CD4-positive, alpha-beta T cell treated with Interleukin-4 for 1 hour (primary cell): Measurements from ENCODE around the gene GNPDA1.

Experiments used
- DNase-seq, 2 donors: peaks; one replicate each; pipeline ENCODE4 v3.0.0-alpha.2; 2020 to 2022

GNPDA1 gene

DNA sequence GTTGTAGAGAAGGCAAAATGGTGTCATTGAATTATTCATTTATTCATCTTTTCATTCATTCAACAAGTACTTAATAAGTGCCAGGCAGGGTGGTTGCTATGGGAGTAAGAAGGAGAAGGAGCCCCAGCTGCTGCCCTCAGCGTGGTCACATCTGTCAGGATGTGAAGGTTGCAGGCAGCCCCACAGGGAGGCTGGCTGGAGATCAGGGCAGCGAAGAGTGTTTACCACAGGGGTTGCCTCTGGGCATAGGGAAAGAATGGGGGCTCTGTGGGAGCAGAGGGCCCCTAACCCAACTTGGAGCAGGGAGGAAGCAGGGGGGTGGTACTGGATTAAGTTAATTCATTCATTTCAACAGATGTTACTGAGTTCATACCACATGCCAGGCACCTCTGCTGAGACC is 60.8 kb downstream of the GNPDA1 start:
- no peak for DNase-seq

DNA sequence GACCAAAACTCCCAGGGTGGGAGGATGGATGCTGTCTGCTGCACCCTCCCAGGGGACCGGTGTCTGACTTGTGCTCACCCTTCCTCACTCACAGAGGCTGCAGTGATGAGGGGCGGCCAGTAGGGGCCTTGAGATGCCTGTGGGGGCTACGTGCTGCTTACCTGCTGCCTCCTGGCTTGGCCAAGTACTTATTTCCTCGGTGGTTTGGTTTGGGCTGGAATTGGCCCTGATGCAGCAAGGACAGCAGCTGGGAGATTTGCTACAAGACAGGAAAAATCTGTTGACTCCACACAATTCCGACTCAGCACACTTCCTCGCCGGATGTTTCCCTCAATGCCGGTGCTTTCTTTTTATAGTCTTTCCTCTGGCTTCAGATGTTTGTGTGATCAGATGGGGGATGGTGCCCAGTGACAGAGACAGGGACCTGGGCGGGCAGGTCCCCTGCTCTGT is 61.5 kb downstream of the GNPDA1 start:
- DNase-seq: peak; percentile 32 to 35
